H1 (cell line): Measurements from ENCODE around the gene RXRA.

Source experiments
- ASH2L ChIP-seq: fragments of 200-600, 300-600 bp; sonication (generic); IDR thresholded peaks from one replicate; pipeline ENCODE4 v1.7.1; 2017; ENCODE audit warnings: low read length
- BRCA1 ChIP-seq: IDR thresholded peaks from 2 replicates; pipeline ENCODE4 v1.6.1; 2012; ENCODE audit warnings: low read depth, low read length, improper control_type of control experiment
- EZH2 ChIP-seq: fragments of 200-600 bp; sonication (generic); IDR thresholded peaks from 2 replicates; pipeline ENCODE4 v1.7.1; 2012; ENCODE audit warnings: low read depth, mild to moderate bottlenecking, moderate library complexity, low read length, inconsistent platforms; ENCODE audit not compliant: severe bottlenecking
- JUND ChIP-seq: IDR thresholded peaks from 2 replicates; pipeline ENCODE4 v1.6.1; 2011; ENCODE audit warnings: mild to moderate bottlenecking, improper control_type of control experiment, low read length
- SP1 ChIP-seq: IDR thresholded peaks from 2 replicates; pipeline ENCODE4 v1.6.1; 2011; ENCODE audit warnings: low read depth, low read length
- SUZ12 ChIP-seq: fragments of 200-600 bp; sonication (generic); IDR thresholded peaks from 2 replicates; pipeline ENCODE4 v1.6.1; 2012; ENCODE audit warnings: mild to moderate bottlenecking, inconsistent platforms, low read length, moderate library complexity, mixed read lengths
- TF ChIP-seq, protein P1 (sequence below), 3 experiments: IDR thresholded peaks; 1 replicate in 2 of 3; 2 replicates in 1 of 3; pipeline versions ENCODE4 v1.5.1 to v1.6.1; 2011; ENCODE audit warnings: low read length in 3 of 3, mild to moderate bottlenecking in 3 of 3, inconsistent platforms in 2 of 3, low read depth in 1 of 3, moderate library complexity in 1 of 3; ENCODE audit not compliant: insufficient read depth in 1 of 3; ENCODE audit errors: control extremely low read depth in 1 of 3

- TF ChIP-seq, protein P1, sequence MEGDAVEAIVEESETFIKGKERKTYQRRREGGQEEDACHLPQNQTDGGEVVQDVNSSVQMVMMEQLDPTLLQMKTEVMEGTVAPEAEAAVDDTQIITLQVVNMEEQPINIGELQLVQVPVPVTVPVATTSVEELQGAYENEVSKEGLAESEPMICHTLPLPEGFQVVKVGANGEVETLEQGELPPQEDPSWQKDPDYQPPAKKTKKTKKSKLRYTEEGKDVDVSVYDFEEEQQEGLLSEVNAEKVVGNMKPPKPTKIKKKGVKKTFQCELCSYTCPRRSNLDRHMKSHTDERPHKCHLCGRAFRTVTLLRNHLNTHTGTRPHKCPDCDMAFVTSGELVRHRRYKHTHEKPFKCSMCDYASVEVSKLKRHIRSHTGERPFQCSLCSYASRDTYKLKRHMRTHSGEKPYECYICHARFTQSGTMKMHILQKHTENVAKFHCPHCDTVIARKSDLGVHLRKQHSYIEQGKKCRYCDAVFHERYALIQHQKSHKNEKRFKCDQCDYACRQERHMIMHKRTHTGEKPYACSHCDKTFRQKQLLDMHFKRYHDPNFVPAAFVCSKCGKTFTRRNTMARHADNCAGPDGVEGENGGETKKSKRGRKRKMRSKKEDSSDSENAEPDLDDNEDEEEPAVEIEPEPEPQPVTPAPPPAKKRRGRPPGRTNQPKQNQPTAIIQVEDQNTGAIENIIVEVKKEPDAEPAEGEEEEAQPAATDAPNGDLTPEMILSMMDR (IDR thresholded peaks at IDR 0.05; ENCODE audit: control extremely low read depth in 1 of 3, insufficient read depth in 1 of 3, low read depth in 1 of 3, low read length in 3 of 3) = no peak
- TF ChIP-seq BRCA1 (no peak), EZH2 (no peak), JUND (no peak), ASH2L (no peak), SP1 (no peak), SUZ12 (no peak)
Observed at GRCh38 chr9:134328841-134329575, 2.8 kb downstream of the RXRA start.
